NB4 (cell line): ENCODE data around the gene FTCD.

Experiments used
- CTCF ChIP-seq: IDR thresholded peaks from one replicate; pipeline ENCODE4 v1.5.1; 2012; ENCODE audit warnings: low read depth, low read length
- MAX ChIP-seq: IDR thresholded peaks from 2 replicates; pipeline ENCODE4 v1.6.1; 2011; ENCODE audit warnings: low read depth, low read length
- POLR2A ChIP-seq: IDR thresholded peaks from 2 replicates; pipeline ENCODE4 v1.6.1; 2011; ENCODE audit warnings: mild to moderate bottlenecking; ENCODE audit not compliant: insufficient read length; ENCODE audit errors: extremely low read depth

GRCh38 chr21:46144464-46145070 is 10.8 kb downstream of the FTCD start:
- TF ChIP-seq CTCF (no peak), POLR2A (no peak), MAX (no peak)
